OCI-LY1 (cell line): ENCODE measurements around the gene TP53BP2.
"Not testable (repeated sequence)": the region's sequence is repeated elsewhere in the genome, so short reads cannot be mapped to it uniquely, and the experiment has no call there.

Experiments used
- H2AFZ ChIP-seq: fragments of 200-600 bp; sonication (generic), shearing (Covaris generic); 2 replicates; pipeline ENCODE4 v1.6.0; 2014; ENCODE audit warnings: antibody characterized with exemption, mild to moderate bottlenecking, low read length
- H3F3A ChIP-seq: fragments of 200-600 bp; sonication (generic), shearing (Covaris generic); 2 replicates; pipeline ENCODE4 v1.6.0; 2014; ENCODE audit warnings: mild to moderate bottlenecking, antibody characterized with exemption, low read length, moderate library complexity; ENCODE audit not compliant: insufficient read depth
- H3K27ac ChIP-seq: fragments of 200-600 bp; sonication (generic); 2 replicates; pipeline ENCODE4 v1.5.1; 2014; ENCODE audit warnings: low read length, mixed run types, mild to moderate bottlenecking, low read depth; ENCODE audit not compliant: poor library complexity, severe bottlenecking
- H3K27me3 ChIP-seq: fragments of 200-600 bp; sonication (generic); 2 replicates; pipeline ENCODE4 v1.6.0; 2014; ENCODE audit warnings: antibody characterized with exemption, mild to moderate bottlenecking, low read length, moderate library complexity; ENCODE audit not compliant: insufficient read depth
- H3K36me3 ChIP-seq: fragments of 200-600 bp; sonication (generic); 2 replicates; pipeline ENCODE4 v1.6.1; 2014; ENCODE audit warnings: mild to moderate bottlenecking, antibody characterized with exemption, low read length, moderate library complexity, mixed read lengths; ENCODE audit not compliant: insufficient read depth
- H3K4me1 ChIP-seq: fragments of 200-600 bp; sonication (generic); 2 replicates; pipeline ENCODE4 v1.5.1; 2014; ENCODE audit warnings: mild to moderate bottlenecking, low read length, moderate library complexity; ENCODE audit not compliant: insufficient read depth, severe bottlenecking
- H3K4me2 ChIP-seq: fragments of 200-600 bp; sonication (generic), shearing (Covaris generic); 2 replicates; pipeline ENCODE4 v1.6.1; 2014; ENCODE audit warnings: low read length
- H3K4me3 ChIP-seq: fragments of 200-600 bp; sonication (generic); 2 replicates; pipeline ENCODE4 v1.5.1; 2014; ENCODE audit warnings: low read length, low read depth, mild to moderate bottlenecking, mixed read lengths; ENCODE audit not compliant: poor library complexity, severe bottlenecking
- H3K79me2 ChIP-seq: fragments of 200-600 bp; shearing (Covaris generic); 2 replicates; pipeline ENCODE4 v1.6.1; 2016; ENCODE audit warnings: mixed run types, low read length, mixed read lengths; ENCODE audit not compliant: insufficient read depth
- H3K9ac ChIP-seq: fragments of 200-600 bp; sonication (generic), shearing (Covaris generic); 2 replicates; pipeline ENCODE4 v1.6.1; 2014; ENCODE audit warnings: mild to moderate bottlenecking, low read length, mixed read lengths
- H3K9me2 ChIP-seq: fragments of 200-600 bp; sonication (generic), shearing (Covaris generic); 2 replicates; pipeline ENCODE4 v1.6.1; 2014; ENCODE audit warnings: low read depth, mild to moderate bottlenecking, low read length, mixed read lengths
- H3K9me3 ChIP-seq: fragments of 200-600 bp; shearing (Covaris generic); 2 replicates; pipeline ENCODE4 v1.6.1; 2014; ENCODE audit warnings: low read length, mixed read lengths
- H4K20me1 ChIP-seq: fragments of 200-600 bp; sonication (generic), shearing (Covaris generic); 2 replicates; pipeline ENCODE4 v1.6.0; 2016; ENCODE audit warnings: mild to moderate bottlenecking, low read length; ENCODE audit not compliant: insufficient read depth
- CTCF ChIP-seq: fragments of 200-600 bp; sonication (generic), shearing (Covaris generic); IDR thresholded peaks from 2 replicates; pipeline ENCODE4 v1.5.1; 2017; ENCODE audit warnings: mild to moderate bottlenecking, antibody characterized with exemption, low read length, moderate library complexity, mixed read lengths
- EZH2 ChIP-seq: fragments of 200-600 bp; sonication (generic), shearing (Covaris generic); IDR thresholded peaks from 2 replicates; pipeline ENCODE4 v1.8.0; 2017; ENCODE audit warnings: borderline replicate concordance, mixed run types, mild to moderate bottlenecking, antibody characterized with exemption, low read length, moderate library complexity, mixed read lengths

Gene TP53BP2

GRCh38 chr1:223810586-223810985, 35.2 kb downstream of the TP53BP2 start:
- no peak overlapping the region for H3K27ac ChIP-seq
- H2AFZ ChIP-seq, result no peak overlapping the region
- no peaks in the 10 kb centered on the region for H3K4me1 ChIP-seq
- H3K27me3 ChIP-seq, result no peaks in the 10 kb centered on the region
- peaks cover 11% of the 10 kb centered on the region for H3K36me3 ChIP-seq
- no peaks in the 10 kb centered on the region for H3K9me3 ChIP-seq
- no peaks in the 10 kb centered on the region for H3K9me2 ChIP-seq
- H3K4me3 ChIP-seq, result no peak overlapping the region
- TF ChIP-seq EZH2, result no peak
- no peak for TF ChIP-seq CTCF
- no peaks in the 10 kb centered on the region for H3F3A ChIP-seq
- no peak overlapping the region for H3K4me2 ChIP-seq
- no peaks in the 10 kb centered on the region for H4K20me1 ChIP-seq
- no peak overlapping the region for H3K9ac ChIP-seq
- no peaks in the 10 kb centered on the region for H3K79me2 ChIP-seq

GRCh38 chr1:223809905-223810304, 35.8 kb downstream of the TP53BP2 start:
- H4K20me1 ChIP-seq, H3K9ac ChIP-seq: not testable (repeated sequence)
- H3K36me3 ChIP-seq, result peaks cover 11% of the 10 kb centered on the region

GRCh38 chr1:223803211-223803610, 42.5 kb downstream of the TP53BP2 start:
- Histone ChIP-seq H3K4me1 (no peaks in the 10 kb centered on the region), H3K36me3 (peaks cover 22% of the 10 kb centered on the region), H3K9me3 (no peaks in the 10 kb centered on the region), H3K9me2 (no peaks in the 10 kb centered on the region), H3K9ac (no peak overlapping the region), H3K79me2 (no peaks in the 10 kb centered on the region), H3K27me3 (no peaks in the 10 kb centered on the region), H3K4me2 (no peak overlapping the region), H3F3A (no peaks in the 10 kb centered on the region), H3K27ac (no peak overlapping the region), H4K20me1 (no peaks in the 10 kb centered on the region), H3K4me3 (no peak overlapping the region), H2AFZ (no peak overlapping the region)
- no peak for TF ChIP-seq CTCF
- no peak for TF ChIP-seq EZH2

More at GRCh38 chr1:223809905-223810304, 35.8 kb downstream of the TP53BP2 start:
- H3K9me3 ChIP-seq, H3K79me2 ChIP-seq, H3K4me2 ChIP-seq, H3K4me1 ChIP-seq, H2AFZ ChIP-seq, H3K27me3 ChIP-seq, H3K27ac ChIP-seq, H3K9me2 ChIP-seq, H3F3A ChIP-seq, H3K4me3 ChIP-seq: not testable (repeated sequence)

GRCh38 chr1:223802602-223803001, 43.1 kb downstream of the TP53BP2 start:
- Histone ChIP-seq H3K9ac (no peak overlapping the region), H2AFZ (no peak overlapping the region), H3K9me3 (no peaks in the 10 kb centered on the region), H3K79me2 (no peaks in the 10 kb centered on the region), H3F3A (no peaks in the 10 kb centered on the region), H3K27me3 (no peaks in the 10 kb centered on the region), H3K27ac (no peak overlapping the region), H3K4me3 (no peak overlapping the region), H3K4me1 (no peaks in the 10 kb centered on the region), H3K36me3 (peaks cover 27% of the 10 kb centered on the region), H3K9me2 (no peaks in the 10 kb centered on the region), H3K4me2 (no peak overlapping the region), H4K20me1 (no peaks in the 10 kb centered on the region)
- no peak for TF ChIP-seq CTCF
